GM21381 (cell line): ENCODE results near the gene GSE1.

Experiments
- ATAC-seq: cut with Tn5 transposase; IDR thresholded peaks from one replicate; pipeline ENCODE4 v1.9.1; 2021; ENCODE audit warnings: mild to moderate bottlenecking, moderate library complexity; ENCODE audit not compliant: unreplicated experiment

The GSE1 gene

GRCh38 chr16:85605051-85605911, 7.8 kb upstream of the GSE1 start:
- ATAC-seq: no peak

- ATAC-seq: no peak
These were observed 6.9 kb upstream of the GSE1 start for GRCh38 chr16:85605912-85606841.

GRCh38 chr16:85606904-85607303, 6.2 kb upstream of the GSE1 start:
- ATAC-seq: no peak

- no peak for ATAC-seq
These were observed 5.8 kb upstream of the GSE1 start for GRCh38 chr16:85607321-85607765.

GRCh38 chr16:85607796-85608514, 5.2 kb upstream of the GSE1 start:
- ATAC-seq: no peak

- ATAC-seq: no peak
These were observed 4.6 kb upstream of the GSE1 start for GRCh38 chr16:85608515-85608885.

GRCh38 chr16:85608887-85609286, 4.2 kb upstream of the GSE1 start:
- no peak for ATAC-seq

- no peak for ATAC-seq
These were observed 3.6 kb upstream of the GSE1 start for GRCh38 chr16:85609539-85609938.

- no peak for ATAC-seq
These were observed 3.1 kb upstream of the GSE1 start for GRCh38 chr16:85610059-85610445.

- peak; percentile 36 for ATAC-seq
These were observed 2.5 kb upstream of the GSE1 start for GRCh38 chr16:85610446-85611193.

GRCh38 chr16:85611194-85611443, 2.0 kb upstream of the GSE1 start:
- ATAC-seq: no peak

GRCh38 chr16:85611444-85612190, 1.5 kb upstream of the GSE1 start:
- no peak for ATAC-seq

- no peak for ATAC-seq
These were observed 826 bp upstream of the GSE1 start for GRCh38 chr16:85612191-85612800.

GRCh38 chr16:85613604-85614337, 649 bp downstream of the GSE1 start:
- ATAC-seq: no peak

- no peak for ATAC-seq
These were observed 1.4 kb downstream of the GSE1 start for GRCh38 chr16:85614338-85615013.

- no peak for ATAC-seq
These were observed 2.1 kb downstream of the GSE1 start for GRCh38 chr16:85615014-85615851.

- ATAC-seq: peak; percentile 26
These were observed 2.9 kb downstream of the GSE1 start for GRCh38 chr16:85615852-85616606.
